Glutamatergic neuron (in vitro differentiated cells): ENCODE results near the gene TMEM258. TPM values are rescaled to one million over a fixed set of nuclear protein-coding genes. Genes with fewer than 3 reads are reported as not detected.
A peak's percentile ranks its signal among the peaks of the same experiment; 100 is the strongest.

Experiments
- DNase-seq: peaks from one replicate; pipeline ENCODE4 v3.0.0; 2022
- H3K27ac Mint-ChIP-seq: one replicate; pipeline ENCODE4 v1.8.0; 2020; ENCODE audit warnings: mild to moderate bottlenecking, mixed read lengths, inconsistent platforms; ENCODE audit not compliant: unreplicated experiment
- H3K27me3 Mint-ChIP-seq: one replicate; pipeline ENCODE4 v1.8.0; 2020; ENCODE audit warnings: mild to moderate bottlenecking, moderate library complexity, mixed read lengths, inconsistent platforms; ENCODE audit not compliant: unreplicated experiment
- H3K36me3 Mint-ChIP-seq: one replicate; pipeline ENCODE4 v1.8.0; 2020; ENCODE audit warnings: mild to moderate bottlenecking, mixed read lengths, inconsistent platforms; ENCODE audit not compliant: unreplicated experiment
- H3K4me1 Mint-ChIP-seq: one replicate; pipeline ENCODE4 v1.8.0; 2020; ENCODE audit warnings: mild to moderate bottlenecking, low read depth, mixed read lengths, inconsistent platforms; ENCODE audit not compliant: unreplicated experiment
- H3K4me3 Mint-ChIP-seq: one replicate; pipeline ENCODE4 v1.8.0; 2020; ENCODE audit warnings: mild to moderate bottlenecking, mixed read lengths, inconsistent platforms; ENCODE audit not compliant: unreplicated experiment
- H3K9me3 Mint-ChIP-seq: one replicate; pipeline ENCODE4 v1.8.0; 2020; ENCODE audit warnings: mild to moderate bottlenecking, moderate library complexity, mixed read lengths, inconsistent platforms; ENCODE audit not compliant: unreplicated experiment
- CTCF ChIP-seq: fragments of 200-600 bp; sonication (generic); IDR thresholded peaks from one replicate; pipeline ENCODE4 v1.5.0; 2021; ENCODE audit not compliant: partially characterized antibody, unreplicated experiment
- total RNA-seq: library from RNA; stranded (reverse); fragmentation: NEBNext Ultra II Directional; extraction: Animal tissue kit (Norgen Biotek cat#: 25700); gene quantifications from one replicate; pipeline ENCODE4 v1.2.1, GENCODE V29; 2021; ENCODE audit not compliant: unreplicated experiment

The TMEM258 gene
- total RNA-seq, 1 donor from 2014 or later, result 82.7 TPM

- Mint-ChIP-seq H3K27me3 (peaks cover 9% of the 10 kb centered on the region), H3K36me3 (no peaks in the 10 kb centered on the region), H3K4me1 (no peaks in the 10 kb centered on the region), H3K4me3 (no peak overlapping the region), H3K9me3 (no peaks in the 10 kb centered on the region), H3K27ac (no peak overlapping the region)
- DNase-seq, result no peak
- no peak for TF ChIP-seq CTCF
Observed at GRCh38 chr11:61802605-61803004, 10.2 kb upstream of the TMEM258 start.

- TF ChIP-seq CTCF, result no peak
- no peaks in the 10 kb centered on the region for H3K36me3 Mint-ChIP-seq
- no peak overlapping the region for H3K27ac Mint-ChIP-seq
- no peak overlapping the region for H3K4me3 Mint-ChIP-seq
- no peak for DNase-seq
- H3K27me3 Mint-ChIP-seq, result peaks cover 9% of the 10 kb centered on the region
- H3K4me1 Mint-ChIP-seq, result no peaks in the 10 kb centered on the region
- H3K9me3 Mint-ChIP-seq, result no peaks in the 10 kb centered on the region
Observed at GRCh38 chr11:61800331-61801281, 8.2 kb upstream of the TMEM258 start.

- no peak for TF ChIP-seq CTCF
- no peak for DNase-seq
- H3K36me3 Mint-ChIP-seq, result no peaks in the 10 kb centered on the region
- H3K9me3 Mint-ChIP-seq, result no peaks in the 10 kb centered on the region
- no peaks in the 10 kb centered on the region for H3K4me1 Mint-ChIP-seq
- H3K4me3 Mint-ChIP-seq, result no peak overlapping the region
- H3K27me3 Mint-ChIP-seq, result peaks cover 9% of the 10 kb centered on the region
- H3K27ac Mint-ChIP-seq, result no peak overlapping the region
Observed at GRCh38 chr11:61799665-61800284, 7.4 kb upstream of the TMEM258 start.

GRCh38 chr11:61797263-61797944 is 5.0 kb upstream of the TMEM258 start:
- Mint-ChIP-seq H3K27ac (no peak overlapping the region), H3K27me3 (peaks cover 8% of the 10 kb centered on the region), H3K4me1 (peaks cover 4% of the 10 kb centered on the region), H3K4me3 (no peak overlapping the region), H3K9me3 (peaks cover 5% of the 10 kb centered on the region), H3K36me3 (no peaks in the 10 kb centered on the region)
- DNase-seq, result peak; percentile 77
- peak; percentile 68 for TF ChIP-seq CTCF
